Measurements from ENCODE around the gene MINDY4. TPM values are rescaled to one million over a fixed set of nuclear protein-coding genes. Genes with fewer than 3 reads are reported as not detected.

The MINDY4 gene
- total and polyA plus RNA-seq, 2 of the 8 experiments (the other 6 are each of a cell fraction or from before 2014, with no cell fraction given), result 1.3 to 3.6 TPM

DNA sequence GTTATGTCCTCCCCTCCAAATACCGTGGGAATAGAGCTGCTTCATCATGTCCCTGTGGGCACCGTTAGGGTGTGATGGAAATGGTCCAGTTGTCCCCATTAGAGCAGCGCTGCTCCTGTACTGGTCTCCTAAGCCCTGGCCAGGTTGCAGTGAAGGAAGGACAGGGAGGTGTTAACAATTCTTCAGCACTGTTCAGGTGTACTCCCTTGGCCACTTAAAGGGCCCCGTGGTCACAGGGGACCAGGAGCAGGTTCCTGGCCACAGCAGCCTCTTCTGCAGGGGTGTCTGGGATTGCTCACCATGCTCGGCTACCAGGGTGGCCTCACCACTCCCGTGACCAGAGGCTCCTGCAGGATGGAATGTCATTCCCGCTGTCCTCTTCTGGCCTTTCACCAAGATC, 65.8 kb downstream of the MINDY4 start (continued):
- TF ChIP-seq, protein P1, sequence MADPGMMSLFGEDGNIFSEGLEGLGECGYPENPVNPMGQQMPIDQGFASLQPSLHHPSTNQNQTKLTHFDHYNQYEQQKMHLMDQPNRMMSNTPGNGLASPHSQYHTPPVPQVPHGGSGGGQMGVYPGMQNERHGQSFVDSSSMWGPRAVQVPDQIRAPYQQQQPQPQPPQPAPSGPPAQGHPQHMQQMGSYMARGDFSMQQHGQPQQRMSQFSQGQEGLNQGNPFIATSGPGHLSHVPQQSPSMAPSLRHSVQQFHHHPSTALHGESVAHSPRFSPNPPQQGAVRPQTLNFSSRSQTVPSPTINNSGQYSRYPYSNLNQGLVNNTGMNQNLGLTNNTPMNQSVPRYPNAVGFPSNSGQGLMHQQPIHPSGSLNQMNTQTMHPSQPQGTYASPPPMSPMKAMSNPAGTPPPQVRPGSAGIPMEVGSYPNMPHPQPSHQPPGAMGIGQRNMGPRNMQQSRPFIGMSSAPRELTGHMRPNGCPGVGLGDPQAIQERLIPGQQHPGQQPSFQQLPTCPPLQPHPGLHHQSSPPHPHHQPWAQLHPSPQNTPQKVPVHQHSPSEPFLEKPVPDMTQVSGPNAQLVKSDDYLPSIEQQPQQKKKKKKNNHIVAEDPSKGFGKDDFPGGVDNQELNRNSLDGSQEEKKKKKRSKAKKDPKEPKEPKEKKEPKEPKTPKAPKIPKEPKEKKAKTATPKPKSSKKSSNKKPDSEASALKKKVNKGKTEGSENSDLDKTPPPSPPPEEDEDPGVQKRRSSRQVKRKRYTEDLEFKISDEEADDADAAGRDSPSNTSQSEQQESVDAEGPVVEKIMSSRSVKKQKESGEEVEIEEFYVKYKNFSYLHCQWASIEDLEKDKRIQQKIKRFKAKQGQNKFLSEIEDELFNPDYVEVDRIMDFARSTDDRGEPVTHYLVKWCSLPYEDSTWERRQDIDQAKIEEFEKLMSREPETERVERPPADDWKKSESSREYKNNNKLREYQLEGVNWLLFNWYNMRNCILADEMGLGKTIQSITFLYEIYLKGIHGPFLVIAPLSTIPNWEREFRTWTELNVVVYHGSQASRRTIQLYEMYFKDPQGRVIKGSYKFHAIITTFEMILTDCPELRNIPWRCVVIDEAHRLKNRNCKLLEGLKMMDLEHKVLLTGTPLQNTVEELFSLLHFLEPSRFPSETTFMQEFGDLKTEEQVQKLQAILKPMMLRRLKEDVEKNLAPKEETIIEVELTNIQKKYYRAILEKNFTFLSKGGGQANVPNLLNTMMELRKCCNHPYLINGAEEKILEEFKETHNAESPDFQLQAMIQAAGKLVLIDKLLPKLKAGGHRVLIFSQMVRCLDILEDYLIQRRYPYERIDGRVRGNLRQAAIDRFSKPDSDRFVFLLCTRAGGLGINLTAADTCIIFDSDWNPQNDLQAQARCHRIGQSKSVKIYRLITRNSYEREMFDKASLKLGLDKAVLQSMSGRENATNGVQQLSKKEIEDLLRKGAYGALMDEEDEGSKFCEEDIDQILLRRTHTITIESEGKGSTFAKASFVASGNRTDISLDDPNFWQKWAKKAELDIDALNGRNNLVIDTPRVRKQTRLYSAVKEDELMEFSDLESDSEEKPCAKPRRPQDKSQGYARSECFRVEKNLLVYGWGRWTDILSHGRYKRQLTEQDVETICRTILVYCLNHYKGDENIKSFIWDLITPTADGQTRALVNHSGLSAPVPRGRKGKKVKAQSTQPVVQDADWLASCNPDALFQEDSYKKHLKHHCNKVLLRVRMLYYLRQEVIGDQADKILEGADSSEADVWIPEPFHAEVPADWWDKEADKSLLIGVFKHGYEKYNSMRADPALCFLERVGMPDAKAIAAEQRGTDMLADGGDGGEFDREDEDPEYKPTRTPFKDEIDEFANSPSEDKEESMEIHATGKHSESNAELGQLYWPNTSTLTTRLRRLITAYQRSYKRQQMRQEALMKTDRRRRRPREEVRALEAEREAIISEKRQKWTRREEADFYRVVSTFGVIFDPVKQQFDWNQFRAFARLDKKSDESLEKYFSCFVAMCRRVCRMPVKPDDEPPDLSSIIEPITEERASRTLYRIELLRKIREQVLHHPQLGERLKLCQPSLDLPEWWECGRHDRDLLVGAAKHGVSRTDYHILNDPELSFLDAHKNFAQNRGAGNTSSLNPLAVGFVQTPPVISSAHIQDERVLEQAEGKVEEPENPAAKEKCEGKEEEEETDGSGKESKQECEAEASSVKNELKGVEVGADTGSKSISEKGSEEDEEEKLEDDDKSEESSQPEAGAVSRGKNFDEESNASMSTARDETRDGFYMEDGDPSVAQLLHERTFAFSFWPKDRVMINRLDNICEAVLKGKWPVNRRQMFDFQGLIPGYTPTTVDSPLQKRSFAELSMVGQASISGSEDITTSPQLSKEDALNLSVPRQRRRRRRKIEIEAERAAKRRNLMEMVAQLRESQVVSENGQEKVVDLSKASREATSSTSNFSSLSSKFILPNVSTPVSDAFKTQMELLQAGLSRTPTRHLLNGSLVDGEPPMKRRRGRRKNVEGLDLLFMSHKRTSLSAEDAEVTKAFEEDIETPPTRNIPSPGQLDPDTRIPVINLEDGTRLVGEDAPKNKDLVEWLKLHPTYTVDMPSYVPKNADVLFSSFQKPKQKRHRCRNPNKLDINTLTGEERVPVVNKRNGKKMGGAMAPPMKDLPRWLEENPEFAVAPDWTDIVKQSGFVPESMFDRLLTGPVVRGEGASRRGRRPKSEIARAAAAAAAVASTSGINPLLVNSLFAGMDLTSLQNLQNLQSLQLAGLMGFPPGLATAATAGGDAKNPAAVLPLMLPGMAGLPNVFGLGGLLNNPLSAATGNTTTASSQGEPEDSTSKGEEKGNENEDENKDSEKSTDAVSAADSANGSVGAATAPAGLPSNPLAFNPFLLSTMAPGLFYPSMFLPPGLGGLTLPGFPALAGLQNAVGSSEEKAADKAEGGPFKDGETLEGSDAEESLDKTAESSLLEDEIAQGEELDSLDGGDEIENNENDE (IDR thresholded peaks at IDR 0.05; ENCODE audit: insufficient replicate concordance, low read length), result no peak
- TF ChIP-seq SP2 (IDR thresholded peaks at IDR 0.05; ENCODE audit: low read length), result no peak
- TF ChIP-seq SAP30 (IDR thresholded peaks at IDR 0.05; ENCODE audit: insufficient read depth, insufficient replicate concordance, low read length), result no peak
- TF ChIP-seq, protein P2, sequence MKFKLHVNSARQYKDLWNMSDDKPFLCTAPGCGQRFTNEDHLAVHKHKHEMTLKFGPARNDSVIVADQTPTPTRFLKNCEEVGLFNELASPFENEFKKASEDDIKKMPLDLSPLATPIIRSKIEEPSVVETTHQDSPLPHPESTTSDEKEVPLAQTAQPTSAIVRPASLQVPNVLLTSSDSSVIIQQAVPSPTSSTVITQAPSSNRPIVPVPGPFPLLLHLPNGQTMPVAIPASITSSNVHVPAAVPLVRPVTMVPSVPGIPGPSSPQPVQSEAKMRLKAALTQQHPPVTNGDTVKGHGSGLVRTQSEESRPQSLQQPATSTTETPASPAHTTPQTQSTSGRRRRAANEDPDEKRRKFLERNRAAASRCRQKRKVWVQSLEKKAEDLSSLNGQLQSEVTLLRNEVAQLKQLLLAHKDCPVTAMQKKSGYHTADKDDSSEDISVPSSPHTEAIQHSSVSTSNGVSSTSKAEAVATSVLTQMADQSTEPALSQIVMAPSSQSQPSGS (IDR thresholded peaks at IDR 0.05; ENCODE audit: low read length), result no peak
- TF ChIP-seq, protein P3, sequence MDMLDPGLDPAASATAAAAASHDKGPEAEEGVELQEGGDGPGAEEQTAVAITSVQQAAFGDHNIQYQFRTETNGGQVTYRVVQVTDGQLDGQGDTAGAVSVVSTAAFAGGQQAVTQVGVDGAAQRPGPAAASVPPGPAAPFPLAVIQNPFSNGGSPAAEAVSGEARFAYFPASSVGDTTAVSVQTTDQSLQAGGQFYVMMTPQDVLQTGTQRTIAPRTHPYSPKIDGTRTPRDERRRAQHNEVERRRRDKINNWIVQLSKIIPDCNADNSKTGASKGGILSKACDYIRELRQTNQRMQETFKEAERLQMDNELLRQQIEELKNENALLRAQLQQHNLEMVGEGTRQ (IDR thresholded peaks at IDR 0.05; ENCODE audit: low read length), result no peak
- no peak for TF ChIP-seq KDM1A (IDR thresholded peaks at IDR 0.05; ENCODE audit: borderline replicate concordance, low read length)
- TF ChIP-seq, protein P4, sequence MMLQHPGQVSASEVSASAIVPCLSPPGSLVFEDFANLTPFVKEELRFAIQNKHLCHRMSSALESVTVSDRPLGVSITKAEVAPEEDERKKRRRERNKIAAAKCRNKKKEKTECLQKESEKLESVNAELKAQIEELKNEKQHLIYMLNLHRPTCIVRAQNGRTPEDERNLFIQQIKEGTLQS (IDR thresholded peaks at IDR 0.05; ENCODE audit: insufficient read depth, low read depth, low read length), result no peak

All from H1 (cell line).